Stimulated activated CD8-positive, alpha-beta memory T cell treated with anti-CD3 and anti-CD28 coated beads, Interleukin-15, amount 100 ng/mL, for 48 hours (primary cell): ENCODE results near the gene MMP17.

Source experiments
- DNase-seq, 2 donors: peaks; one replicate each; pipeline ENCODE4 v3.0.0-alpha.2; 2020; ENCODE audit warnings: low read depth in 2 of 2

MMP17 gene

DNA sequence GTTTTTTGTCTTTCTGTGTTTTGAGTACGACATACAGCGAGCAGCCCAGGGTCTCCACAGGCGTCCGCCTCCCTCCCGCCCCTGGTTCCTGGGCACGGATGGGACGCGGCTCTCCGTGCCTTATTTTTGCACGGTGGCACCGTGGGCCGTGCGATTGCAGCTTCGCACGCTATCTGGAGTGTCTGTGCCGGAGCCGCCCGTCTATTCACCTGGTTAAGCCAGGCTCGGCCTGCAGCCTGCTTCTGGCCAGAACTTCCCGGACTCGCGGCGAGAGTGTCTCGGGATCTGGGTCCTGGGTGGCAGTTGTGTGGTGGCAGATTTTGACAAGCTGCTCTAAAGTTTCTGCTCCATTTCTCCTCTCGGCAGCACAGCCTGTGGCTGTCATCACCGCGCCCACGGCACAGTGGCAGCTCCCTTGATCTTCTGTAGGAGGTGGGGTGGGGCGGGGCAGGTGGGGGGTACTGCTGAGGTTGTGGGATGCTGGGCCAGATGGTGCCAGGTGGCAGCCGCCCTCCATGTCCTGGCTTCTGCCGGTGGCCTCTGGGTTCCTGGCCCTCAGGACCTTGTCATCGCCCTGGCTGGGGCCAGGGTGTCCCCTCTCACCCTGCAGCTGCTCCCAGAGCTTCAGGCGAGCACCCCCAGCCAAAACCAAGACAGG, 2.9 kb downstream of the MMP17 start:
- no peak for DNase-seq

DNA sequence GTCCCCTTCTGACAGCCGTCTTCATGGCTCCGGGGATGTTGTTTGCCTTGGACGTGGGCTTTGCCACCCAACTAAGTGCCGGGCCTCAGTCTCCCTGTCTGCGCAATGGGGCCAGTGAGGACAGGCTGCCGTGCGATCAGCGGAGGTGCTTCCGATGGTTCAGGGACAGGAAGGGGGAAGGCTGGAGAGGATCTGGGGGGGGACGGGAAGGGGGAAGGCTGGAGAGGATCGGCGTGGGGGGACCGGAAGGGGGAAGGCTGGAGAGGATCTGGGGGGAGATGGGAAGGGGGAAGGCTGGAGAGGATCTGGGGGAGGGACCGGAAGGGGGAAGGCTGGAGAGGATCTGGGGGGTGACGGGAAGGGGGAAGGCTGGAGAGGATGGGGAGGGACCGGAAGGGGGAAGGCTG, 3.4 kb downstream of the MMP17 start:
- DNase-seq = no peak

DNA sequence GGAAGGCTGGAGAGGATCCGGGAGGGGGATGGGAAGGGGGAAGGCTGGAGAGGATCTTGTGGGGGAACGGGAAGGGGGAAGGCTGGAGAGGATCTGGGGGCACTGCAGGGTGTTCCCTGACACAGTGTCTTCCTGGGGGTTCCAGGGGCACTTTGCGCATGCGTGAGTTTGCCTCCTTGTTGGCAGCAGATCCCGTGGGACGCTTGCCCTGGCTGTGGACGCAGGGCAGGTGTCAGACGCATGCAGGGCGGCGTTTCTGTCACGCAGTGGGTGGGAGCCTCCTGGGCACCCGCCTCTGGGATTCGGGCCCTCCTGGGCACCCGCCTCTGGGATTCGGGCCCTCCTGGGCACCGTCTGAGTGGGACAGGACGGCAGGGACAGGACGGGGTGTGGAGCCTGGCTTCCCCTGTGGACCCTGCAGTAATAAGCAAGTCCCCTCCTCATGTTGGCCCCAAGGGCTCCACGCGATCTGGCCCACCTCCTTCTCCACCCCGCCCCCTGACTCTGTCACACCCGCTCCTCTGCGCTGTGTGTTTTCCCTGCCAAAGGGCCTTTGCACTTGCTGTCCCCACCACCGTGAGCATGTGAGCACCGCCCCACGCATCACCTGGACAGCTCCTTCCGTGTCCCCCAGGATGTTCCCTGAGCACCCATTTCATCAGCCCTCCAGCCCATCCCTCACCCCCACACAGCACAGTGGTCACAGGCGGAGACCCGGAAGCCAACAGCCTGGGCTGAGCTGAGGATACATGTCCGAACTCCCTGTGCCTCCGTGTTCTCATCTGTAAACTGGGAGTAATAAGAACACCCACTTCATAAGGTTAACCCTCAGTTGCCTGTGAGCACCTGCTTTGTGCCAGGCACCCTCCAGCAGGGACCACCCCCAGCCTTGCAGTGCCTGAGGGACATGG, 4.4 kb downstream of the MMP17 start:
- DNase-seq = no peak

DNA sequence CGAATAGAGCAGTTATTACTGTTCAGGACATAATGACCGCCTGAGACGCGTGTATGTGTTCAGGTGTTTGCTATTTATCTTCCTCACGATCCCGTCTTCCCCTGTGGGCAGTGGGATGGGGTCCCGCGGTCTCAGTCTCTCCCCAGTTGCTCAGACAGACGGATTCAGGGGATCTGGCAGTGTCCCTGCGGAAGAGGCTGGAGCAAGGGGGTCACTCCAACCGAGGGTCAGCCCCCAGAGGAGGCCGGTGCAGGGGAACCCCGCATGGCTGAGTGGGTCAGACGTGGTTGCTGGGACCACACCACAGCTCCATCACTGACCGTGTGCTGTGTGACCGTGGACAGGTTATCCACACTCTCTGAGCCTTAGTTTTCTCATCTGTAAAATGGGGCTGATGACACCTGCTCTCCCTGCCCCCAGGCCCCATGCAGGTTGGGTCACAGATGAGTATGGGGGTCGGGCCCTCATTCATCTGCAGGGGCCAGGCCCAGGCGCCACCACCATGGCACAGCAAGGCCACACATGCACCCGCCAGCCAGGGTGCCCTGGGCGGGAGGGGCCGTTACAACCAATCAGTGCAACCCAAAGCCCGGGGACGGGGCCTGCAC, 5.2 kb downstream of the MMP17 start:
- DNase-seq = no peak

DNA sequence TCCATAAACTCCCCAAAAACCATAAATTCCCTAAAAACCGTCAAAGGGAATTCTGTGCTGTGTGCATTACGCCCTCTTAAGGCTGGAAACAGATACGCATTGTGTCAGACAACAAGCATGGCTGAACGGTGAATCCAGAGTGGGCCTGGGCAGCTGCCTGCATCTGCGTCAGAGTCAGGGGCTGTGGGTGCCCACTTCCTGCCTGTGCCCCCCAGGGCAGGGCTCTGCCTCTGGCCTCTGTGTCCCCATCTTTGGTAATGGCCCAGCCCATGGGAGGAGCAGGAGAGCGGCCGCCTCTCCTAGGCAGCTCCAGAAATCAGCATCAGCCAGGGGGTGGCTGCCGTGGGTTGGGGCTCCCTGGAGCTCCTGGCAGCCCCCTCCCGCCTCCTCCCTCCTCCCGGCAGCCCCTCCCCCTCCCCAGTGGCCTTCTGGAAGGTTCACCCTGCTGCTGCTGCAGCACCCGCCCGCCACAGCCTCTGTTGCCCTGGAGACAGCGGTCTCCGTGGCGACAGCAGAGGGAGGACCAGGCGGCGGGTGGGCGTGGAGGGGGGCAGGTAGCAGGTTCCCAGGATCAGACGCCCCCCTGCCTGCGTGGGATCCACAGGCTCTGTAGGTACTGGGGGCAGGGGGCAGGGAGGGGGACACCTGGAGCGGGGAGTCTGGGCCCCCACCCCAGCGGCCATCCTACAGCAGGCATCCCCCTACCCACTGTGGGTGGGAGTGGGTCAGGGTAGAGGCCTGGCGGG, 5.9 kb downstream of the MMP17 start:
- no peak for DNase-seq

DNA sequence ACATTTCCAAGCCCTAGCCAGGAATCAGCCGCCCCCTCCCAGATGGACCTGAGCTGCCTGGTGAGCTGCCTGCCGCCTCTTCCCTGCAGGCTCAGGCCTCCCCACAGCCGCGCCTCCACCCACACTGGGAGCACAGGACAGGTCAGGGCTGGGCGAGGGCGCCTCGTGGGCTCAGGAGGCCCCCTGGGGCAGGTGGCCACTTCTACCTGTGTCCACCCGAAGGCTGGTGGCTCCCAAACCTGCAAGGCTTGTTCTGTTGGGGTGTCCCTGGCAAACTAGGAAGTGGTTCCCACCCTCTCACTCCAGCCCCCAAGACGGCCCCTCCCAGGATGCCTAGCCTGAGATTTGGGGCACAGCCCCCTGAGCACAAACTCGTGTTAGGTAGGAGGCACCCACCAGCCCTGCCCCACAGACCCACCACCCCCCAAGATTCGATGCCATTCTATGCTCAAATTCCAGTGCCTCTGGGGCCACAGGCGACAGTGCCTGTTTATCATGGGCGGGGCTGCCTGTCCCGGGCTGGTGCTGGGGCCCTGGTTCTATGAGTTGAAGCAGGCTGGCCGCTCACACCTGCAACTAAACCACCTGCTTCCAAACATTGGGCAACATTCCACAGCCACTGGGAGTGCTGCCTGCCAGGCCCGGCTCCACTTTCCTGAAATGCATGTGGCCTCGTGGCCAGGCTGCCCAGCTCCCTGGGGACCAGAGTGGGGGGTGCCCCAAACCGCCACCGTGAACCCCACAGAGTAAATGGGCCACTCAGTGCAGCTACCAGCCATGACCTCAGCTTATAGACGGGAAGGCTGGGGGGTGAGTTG, 6.8 kb downstream of the MMP17 start:
- no peak for DNase-seq

DNA sequence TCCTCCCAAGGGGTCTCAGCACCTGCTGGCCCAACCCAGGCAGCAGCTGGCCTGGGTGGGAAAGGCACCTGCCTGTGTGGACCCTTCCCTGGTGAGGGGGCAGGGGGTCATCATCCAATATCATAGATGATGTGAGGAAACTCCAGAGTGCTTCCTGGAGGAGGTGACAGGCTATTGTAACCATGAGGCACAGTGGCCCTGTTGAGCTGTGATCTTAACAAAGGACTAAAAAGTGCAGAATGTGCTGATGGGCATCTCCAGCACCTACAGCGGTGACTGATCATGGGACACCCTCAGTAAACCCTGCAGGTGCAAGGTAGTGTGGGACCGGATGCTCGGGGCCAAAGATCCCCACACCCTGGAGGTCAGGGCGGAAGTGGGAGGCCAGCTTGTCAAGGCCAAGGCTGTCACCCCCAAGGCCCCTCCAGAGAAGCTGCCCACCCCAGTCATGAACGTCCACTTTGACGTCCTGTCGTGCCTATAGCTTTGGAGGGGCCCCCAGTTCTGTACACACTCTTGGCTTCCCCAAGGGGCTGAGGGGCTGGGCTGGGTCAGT, 7.5 kb downstream of the MMP17 start:
- DNase-seq = no peak

DNA sequence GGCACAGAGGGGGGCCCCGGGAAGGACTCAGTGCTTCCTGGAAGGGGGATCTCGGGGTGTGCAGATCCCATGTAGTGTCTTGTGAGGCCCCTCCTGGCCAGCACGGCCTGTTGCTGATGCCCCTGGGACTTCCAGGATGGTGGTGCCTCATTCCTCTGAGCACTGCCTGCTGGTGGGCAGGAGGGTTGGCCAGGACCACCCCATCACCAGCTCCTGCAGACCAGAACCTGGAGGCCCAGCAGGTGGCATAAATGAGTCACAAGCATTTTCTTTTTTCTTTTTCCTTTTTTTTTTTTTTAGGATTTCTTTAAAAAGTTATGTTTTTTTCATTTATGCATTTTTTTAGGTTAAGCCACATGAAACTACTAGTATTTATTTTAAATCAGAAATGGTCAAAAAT, 8.0 kb downstream of the MMP17 start:
- DNase-seq = no peak

DNA sequence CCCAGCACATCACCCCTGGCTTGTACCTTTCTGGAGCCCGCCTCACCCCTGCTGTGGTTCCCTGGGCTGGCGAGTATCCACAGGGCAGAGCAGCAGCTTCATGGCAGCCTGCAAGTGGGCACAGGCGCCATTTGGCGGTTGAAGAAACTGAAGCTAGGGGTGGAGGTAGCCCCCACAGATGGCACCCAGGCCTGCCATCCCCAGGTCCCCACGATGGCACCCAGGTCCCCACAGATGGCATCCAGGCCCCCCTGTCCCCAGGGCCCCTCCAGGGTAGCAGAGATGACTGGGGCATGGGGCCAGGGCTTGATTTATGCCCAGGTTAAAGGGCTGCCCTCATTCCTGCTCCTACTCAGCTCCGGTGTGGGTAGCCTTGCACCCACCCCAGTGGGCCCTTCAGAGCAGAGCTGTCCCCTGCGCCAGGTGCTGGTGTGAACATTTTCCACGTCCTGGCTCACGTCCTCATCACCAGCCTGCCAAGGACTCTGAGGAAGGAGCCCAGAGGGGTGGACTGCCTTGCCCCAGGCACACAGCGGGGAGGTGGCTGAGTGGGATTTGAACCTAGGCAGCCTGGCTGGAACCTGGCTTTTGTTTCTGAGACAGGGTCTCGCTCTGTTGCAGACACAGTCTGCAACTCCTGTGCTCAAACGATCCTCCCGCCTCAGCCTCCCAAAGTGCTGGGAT, 8.7 kb downstream of the MMP17 start:
- no peak for DNase-seq

DNA sequence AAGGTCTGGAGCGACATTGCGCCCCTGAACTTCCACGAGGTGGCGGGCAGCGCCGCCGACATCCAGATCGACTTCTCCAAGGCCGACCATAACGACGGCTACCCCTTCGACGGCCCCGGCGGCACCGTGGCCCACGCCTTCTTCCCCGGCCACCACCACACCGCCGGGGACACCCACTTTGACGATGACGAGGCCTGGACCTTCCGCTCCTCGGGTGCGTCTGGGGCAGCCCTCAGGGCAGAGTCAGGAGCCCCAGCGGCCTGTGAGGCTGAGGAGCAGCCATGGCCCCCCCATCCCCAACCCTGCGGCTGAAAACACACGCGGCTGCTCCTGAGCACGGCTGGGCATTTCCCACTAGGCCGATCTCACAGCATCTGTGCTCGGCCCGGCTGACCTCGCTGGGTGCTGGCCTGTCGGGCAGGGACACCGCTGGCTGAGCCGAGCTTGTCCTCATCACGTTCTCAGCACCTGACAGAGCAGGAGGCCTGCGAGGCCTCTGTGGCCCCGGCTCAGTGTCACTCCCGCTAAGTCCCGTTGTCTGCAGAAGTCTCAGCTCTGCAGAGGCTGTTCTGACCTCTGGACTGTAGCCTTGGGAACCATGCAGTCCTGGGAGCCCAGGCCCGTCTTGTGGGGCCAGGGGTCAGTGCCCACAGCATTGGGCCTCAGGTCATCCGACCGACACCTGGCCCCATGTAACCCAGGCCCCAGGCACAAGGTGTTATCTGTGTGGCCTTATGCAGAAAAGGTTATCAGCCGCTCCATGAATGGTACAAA, 12.6 kb downstream of the MMP17 start:
- no peak for DNase-seq

DNA sequence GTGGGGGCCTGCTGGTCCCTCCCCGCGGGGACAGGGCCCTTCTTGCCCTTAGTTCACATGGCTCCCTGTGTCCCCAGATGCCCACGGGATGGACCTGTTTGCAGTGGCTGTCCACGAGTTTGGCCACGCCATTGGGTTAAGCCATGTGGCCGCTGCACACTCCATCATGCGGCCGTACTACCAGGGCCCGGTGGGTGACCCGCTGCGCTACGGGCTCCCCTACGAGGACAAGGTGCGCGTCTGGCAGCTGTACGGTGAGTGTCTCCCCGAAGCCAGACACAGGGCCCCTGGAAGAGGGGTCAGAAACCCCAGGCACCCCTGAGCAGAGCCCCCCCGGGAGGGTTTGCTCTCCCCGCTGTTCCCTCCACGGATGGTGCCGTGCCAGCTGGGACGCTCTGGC, 13.4 kb downstream of the MMP17 start:
- DNase-seq = no peak

DNA sequence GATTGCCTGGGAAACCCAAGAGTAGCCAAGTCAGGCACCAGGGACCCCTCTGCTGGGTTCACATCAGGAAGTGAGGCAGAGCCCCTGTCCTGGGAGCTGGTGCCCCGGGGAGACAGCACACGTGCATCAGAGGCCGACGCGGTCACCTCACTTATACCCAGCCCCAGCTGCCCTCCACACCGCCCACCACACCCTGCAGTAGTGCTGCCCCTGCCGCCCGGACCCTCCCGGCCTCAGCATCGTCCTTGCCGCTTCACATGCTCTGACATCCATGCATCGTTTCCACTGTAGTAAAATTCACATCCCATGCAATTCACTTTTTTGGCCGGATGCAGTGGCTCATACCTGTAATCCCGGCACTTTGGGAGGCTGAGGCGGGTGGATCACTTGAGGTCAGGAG, 14.0 kb downstream of the MMP17 start:
- DNase-seq = no peak

DNA sequence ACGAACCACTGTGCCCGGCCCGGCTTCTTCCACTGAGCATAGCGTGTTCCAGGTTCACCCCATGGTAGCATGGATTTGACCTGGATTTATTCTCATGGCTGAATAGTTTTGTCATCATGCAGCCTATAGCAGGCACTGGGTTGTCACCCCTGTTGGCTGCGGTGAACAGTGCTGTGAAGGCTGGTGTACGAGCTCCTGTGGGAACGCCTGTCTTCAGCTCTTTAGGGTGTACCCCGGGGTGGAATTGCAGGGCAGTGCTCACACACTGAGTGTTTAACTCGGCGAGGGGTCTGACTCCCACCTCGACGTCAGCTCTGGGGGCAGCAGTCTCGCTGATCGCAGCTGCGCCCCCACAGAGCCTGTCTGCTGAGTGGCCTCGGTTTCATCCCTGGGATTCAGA, 15.3 kb downstream of the MMP17 start:
- no peak for DNase-seq

DNA sequence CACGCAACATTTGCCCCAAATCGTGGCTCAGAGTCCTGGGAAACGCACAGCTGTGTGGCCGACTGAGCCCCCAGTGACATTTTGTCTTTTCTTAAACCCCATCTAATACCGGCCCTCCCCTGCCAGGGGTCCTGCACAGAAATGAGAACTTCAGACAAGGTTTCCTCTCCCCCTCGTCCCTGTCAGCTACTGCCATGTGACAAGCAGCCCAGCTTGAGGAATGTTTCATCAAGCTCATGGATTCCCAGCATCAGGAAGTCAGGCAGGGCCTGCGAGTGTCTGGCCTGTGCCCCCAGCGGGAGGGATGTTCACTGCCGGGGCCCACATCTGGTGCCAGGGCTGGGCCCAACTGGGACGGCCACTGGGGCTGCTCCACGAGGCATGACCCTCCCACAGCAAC, 15.9 kb downstream of the MMP17 start:
- DNase-seq = no peak

DNA sequence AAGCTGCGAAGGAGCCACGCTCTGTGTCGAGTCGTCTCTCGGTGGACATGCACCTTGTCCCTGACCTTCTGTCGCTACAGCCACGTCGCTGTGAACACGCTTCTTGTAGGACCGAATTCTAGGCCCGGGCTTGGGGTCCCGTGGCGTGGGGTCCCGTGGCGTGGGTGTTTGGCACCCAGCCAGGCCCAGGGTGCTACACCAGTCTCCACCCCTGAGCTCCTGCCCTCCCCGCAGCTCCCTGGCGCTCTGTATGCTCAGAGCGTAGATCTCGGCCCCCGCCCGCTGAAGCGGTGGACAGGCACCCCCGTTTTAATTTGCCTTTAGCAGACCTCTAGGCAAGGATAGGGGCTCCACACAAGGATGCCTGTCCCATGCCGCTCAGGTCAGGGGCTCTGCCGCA, 16.5 kb downstream of the MMP17 start:
- DNase-seq = no peak

DNA sequence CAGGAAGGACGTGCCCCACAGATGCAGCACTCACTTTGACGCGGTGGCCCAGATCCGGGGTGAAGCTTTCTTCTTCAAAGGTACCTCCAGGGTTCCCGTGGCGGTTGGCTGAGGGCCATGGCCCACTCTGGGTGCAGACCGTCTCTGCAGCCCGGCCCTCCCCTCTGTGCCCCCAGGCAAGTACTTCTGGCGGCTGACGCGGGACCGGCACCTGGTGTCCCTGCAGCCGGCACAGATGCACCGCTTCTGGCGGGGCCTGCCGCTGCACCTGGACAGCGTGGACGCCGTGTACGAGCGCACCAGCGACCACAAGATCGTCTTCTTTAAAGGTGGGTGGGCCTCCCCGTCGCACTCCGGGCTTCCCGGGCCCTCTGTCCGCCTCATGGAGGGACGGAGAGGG, 16.9 kb downstream of the MMP17 start:
- no peak for DNase-seq

DNA sequence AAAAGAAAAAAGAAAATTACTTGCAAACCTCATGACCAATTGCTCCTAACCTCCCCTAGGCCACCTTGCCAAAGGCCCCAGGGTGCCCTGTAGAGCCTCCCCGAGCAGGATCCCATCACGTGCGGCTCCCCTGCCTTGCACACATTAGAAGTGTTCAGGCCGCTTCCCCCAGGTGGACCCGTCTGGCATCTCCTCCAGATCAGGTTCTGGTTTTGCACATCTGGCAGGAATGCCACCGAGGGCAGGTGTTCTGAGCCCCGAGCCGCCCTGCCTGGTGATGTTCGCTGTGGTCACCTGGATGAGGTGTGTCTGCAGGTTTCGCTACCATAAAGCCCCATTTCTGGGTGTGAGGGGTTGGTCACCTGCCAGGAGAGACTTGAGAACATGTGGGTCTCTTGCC, 19.3 kb downstream of the MMP17 start:
- no peak for DNase-seq

DNA sequence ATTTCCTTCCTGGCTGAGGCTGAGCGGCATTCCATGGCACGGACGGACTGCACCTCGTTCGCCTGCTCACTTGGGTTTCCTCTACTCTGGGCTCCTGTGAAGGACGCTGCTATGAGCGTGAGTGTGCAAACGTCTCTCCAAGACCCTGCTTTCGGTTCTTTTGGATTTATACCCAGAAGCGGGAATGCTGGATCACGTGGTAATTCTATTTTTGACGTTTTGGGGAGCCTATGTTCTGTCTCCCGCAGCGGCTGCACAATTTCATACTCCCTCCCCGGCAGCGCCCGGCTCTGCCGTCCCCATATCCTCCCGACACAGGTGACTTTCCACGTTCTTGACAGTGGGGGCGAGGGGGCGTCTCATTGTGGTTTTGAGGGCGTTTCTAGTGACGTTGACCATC, 20.6 kb downstream of the MMP17 start:
- no peak for DNase-seq

DNA sequence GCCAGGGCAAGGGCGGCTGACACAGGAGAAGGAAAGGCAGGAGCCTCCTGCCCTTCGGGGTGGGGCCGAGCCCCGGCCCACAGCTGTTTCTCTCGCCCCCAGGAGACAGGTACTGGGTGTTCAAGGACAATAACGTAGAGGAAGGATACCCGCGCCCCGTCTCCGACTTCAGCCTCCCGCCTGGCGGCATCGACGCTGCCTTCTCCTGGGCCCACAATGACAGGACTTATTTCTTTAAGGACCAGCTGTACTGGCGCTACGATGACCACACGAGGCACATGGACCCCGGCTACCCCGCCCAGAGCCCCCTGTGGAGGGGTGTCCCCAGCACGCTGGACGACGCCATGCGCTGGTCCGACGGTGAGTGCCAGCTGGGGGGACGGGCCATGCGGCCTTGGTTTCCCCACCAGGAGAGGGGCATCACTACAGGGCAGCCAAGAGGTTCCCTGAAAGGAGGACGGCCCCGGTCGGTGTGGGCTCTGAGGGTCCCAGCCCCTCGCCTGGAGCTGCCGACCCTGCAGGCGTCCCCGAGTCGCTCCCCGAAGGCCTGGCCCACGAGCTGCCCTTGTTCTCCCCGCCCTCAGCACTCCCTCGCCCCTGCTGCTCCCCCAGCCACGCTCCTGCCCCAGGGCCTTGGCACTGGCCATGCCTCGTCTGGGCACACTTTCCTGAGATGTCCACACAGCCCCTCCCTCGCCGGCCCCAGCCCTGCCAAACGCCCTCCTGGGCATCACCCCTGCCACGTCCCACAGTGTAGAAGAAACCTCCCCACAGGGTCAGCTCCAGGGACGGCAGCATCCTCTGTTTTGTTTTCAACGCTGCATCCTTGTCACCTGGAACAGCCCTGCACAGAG, 21.7 kb downstream of the MMP17 start:
- no peak for DNase-seq
